Stimulated activated CD8-positive, alpha-beta memory T cell treated with anti-CD3 and anti-CD28 coated beads, Interleukin-12 subunit alpha, Interleukin-12 subunit beta, amount 100 ng/mL, for 1 hour (primary cell): ENCODE measurements around the gene AMIGO3.
"Not testable (repeated sequence)": the region's sequence is repeated elsewhere in the genome, so short reads cannot be mapped to it uniquely, and the experiment has no call there.

Experiments used
- DNase-seq: peaks from one replicate; pipeline ENCODE4 v3.0.0-alpha.2; 2020; ENCODE audit warnings: low read depth

Gene AMIGO3

GRCh38 chr3:49688338-49689045 lies 31.0 kb downstream of the AMIGO3 start:
- not testable (repeated sequence) for DNase-seq

- not testable (repeated sequence) for DNase-seq
Observed at GRCh38 chr3:49687424-49687795, 32.1 kb downstream of the AMIGO3 start.

GRCh38 chr3:49686769-49687423 lies 32.6 kb downstream of the AMIGO3 start:
- DNase-seq: not testable (repeated sequence)

DNA sequence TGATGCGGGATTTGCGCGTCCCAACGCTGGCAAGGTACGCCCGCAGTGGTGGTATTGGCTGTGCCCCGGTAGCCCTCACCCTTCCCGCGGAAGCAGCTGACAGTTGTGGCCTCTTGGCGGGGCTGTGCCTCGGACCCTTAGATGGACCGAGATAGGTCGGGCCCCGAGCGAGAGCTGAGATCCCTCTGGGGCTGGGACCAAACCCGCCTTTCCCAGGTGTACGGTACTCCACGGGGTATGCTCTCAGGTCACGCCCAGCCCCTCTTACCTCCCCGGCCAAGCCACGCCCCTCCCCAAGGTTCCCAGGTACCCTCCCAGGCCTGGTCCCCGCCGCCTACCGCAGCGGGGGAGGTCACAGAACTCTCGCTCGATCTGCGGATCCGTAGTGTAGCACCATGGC lies 33.1 kb downstream of the AMIGO3 start:
- DNase-seq: not testable (repeated sequence)

GRCh38 chr3:49685846-49686245 lies 33.6 kb downstream of the AMIGO3 start:
- DNase-seq: not testable (repeated sequence)

GRCh38 chr3:49685103-49685502 lies 34.4 kb downstream of the AMIGO3 start:
- DNase-seq: not testable (repeated sequence)

DNA sequence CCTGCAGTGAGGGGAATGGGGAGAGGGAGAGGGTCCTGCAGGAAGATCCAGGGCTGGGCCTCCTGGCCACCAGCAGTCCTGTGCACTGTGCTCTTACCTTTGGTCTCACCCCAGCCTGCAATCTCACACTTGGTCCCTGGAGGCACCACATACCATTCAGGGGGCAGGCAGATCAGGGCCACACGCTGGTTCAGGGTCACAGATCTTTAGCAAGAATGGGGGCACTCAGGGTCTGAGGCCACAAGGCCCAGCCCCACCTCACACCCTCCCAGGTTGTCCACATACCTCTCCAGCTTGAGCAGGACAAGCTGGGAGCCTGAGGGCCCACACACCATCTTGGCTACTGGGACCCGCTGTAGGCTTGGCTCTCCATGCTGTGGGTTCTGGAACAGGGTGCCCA lies 35.0 kb downstream of the AMIGO3 start:
- DNase-seq: not testable (repeated sequence)

- no peak for DNase-seq
Observed at GRCh38 chr3:49683162-49683561, 36.3 kb downstream of the AMIGO3 start.

GRCh38 chr3:49681543-49681942 lies 37.9 kb downstream of the AMIGO3 start:
- no peak for DNase-seq

DNA sequence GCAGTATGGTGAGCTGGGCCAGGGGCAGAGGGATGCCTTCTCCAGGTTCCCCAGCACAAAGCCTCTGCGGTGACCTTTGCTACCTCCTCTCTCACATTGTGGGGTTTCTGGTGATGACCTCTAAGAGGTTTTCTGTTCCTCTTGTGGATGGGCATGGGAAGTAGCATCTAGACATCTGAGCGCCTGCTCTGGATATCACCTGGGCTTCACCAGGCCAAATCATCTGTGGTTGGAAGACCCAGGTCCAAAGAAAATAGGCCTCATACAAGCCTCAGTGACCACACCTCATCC lies 38.3 kb downstream of the AMIGO3 start:
- DNase-seq: no peak

- DNase-seq: no peak
Observed at GRCh38 chr3:49680493-49681231, 38.8 kb downstream of the AMIGO3 start.

DNA sequence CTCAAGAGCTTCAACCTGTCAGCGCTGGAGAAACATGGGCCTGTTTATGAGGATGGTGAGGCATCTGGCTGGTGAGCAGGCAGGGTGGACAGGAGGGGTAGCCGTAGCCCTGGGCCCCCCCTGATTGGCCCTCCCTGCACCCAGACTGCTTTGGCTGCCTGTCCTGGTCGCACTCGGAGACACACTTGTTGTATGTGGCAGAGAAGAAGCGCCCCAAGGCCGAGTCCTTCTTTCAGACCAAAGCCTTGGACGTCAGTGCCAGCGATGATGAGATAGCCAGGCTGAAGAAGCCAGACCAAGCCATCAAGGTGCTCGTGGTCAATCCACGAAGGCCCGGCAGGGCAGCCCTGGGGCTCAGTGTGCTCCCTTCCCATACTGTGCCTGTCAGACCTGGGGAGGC lies 43.6 kb downstream of the AMIGO3 start:
- DNase-seq: no peak

DNA sequence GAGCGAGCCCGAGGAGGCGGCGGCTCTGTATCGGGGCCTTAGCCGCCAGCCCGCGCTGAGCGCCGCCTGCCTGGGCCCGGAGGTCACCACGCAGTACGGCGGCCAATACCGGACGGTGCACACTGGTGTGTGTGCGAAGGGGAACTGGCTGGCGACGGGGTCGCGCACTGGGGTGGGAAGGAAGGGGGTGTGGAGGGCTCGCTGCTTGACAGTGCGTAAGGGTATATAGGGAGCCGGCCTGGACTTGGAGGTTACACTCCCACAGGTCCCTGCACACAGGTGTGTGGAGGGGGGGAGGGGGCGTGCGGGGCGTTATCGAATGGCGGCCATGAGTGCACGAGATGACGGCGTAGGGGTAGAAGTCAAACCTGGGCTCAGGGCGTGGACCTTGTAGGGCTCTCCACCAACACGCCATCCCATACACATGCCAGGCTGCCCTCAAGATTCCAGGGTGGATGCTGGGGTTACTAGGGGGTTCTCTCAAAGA lies 44.9 kb downstream of the AMIGO3 start:
- no peak for DNase-seq

DNA sequence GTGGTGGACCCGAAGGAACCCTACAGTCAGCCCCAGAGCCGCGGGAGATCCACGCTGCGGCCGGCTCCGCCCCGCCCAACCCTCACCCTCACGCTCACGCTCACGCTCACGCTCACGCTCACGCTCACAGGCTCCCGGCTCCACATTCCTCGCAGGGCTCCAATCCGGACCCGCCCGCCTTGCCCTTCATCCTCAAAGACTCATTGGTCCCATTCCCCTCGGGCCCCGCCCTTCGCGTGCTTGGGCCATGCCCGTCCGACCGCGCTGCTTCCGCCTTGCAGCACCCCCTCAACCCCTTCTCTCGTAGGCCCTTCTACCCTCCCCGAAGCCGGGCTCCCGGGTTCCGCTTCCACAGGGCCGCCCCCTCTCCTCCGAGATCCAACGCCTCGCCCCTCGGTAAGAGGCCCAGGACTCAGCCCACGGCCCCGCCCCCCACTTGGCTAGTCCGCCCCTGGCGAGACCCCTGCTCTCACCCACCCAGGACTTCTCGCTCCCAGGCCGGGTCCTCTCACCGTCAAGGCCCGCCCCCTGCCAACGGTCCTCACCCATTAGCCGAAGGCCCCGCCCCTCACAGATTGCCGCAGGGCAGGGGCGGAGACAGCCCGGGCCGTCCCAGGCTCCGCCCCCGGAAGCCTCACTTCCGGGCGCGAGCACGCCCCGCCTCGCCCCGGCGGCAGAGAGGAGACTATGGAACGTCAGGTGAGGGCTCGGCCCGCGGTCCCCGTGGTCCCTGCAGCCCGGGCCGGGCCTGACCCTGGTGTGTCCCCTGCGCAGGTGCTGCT lies 45.6 kb downstream of the AMIGO3 start, which contains the start of gene APEH:
Gene APEH, plus strand, starts transcription at position 637 of the 782 bp plus-strand sequence. Its CDS starts 51 bp downstream, at position 688.
- DNase-seq: peak; percentile 90

DNA sequence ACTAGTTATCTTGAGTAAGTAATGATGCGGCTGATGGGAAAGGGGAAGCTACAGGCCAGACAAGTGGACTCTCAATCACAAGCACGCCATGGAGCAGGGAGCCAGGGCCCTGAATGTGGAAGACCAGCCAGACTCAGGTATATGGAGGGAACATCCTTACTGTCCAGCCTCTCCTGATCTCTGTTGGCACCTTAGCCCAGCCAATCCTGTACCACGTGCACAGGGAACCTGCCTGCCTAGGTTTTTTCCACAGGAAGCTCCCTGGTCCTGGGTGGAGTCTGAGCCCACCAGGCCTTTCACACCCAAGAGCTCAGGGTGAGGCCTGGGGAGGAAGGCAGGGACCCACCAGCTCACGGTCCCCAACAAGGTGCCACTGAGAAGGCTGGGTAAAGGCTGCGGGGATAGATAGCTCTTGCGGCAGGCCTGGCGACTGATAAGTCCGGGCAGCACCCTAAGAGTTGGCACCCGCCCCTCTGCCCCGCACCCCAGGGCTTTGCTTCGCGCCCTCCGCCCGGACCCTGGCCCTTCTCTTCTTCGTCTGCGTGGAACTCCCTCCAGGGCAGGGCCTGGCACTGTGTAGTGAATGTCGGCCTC lies 46.3 kb downstream of the AMIGO3 start:
- DNase-seq: no peak

DNA sequence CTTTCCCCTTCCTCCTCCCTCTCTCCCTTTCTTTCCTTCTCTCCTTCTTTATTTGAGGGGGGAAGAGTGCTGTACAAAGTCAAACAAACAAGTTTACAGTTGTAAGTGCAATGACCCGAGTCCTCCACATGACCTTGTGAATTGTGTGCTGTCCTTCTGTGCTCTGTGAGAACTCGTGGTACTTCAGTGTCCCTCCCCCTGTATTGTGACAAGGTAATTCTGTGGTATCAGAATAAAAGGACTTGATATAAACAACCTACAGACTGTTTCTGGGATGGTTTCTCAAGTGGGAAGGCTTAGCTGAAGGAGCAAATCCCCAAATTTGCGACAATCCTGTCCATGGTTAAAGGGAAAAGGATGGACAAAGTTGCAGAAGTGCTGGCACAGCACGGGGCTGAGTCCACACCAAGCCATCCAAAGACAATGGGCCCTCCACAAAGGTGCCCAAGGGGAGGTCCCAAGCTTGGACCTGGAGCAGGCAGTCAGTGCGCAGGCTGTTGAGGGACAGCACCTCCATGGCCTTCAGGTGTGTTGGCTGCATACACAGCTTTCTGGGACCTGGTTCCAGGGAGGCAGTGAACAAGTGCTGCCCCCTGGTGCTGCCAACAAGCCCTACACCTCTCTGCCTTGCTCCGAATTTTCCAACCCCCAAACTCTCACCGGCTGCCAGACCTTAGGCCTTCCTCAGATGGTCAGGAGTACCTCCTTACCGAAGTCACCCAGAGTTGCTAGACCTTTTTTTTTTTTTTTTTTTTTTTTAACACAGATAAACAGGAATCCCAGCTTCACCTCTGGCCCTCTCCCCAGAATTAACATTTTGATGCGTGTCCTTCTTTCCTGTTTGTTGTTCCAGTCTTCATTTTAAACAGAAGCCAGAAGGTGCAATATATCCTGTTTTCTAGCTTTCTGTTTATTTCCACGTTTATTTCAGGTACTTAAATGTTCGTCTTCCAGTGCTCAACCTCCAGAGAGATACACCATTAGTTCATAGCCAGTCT lies 47.9 kb downstream of the AMIGO3 start:
- peak; percentile 53 for DNase-seq

DNA sequence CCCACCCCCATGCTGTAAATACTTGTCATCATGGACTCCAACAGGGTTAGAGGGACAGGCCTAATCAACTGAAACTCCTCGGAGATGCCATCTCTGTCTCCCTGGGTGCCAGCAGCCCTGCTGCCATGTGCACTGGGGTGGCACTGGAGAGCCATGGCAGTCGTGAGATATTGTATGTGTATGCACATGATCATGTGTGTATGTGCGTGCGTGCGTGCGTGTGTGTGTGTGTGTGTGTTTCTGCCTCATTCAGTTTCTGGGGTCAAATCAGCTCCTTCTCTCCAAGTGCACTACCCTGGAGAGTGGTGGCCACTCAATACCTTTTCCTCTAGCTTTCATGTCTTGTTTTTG lies 48.6 kb downstream of the AMIGO3 start:
- no peak for DNase-seq

GRCh38 chr3:49669352-49669751 lies 50.1 kb downstream of the AMIGO3 start:
- no peak for DNase-seq

DNA sequence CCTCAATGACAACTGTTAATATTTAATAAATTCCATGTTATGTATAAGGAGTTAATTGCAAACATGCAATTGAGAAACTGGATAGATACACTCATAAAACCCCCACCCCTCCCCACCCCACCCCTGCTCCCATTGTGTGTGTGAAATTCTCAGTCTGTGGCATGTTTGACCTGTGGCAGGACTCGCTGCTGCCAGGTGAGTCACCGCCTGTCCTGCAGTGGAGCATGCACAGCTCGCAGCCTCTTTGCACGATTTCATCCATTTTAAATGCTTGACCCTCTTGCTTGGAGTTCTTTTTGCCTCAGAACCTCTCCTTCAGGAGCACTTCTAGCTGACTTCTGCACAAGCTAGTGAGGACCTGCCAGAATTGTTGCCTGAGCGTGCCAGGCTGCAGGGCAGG lies 50.6 kb downstream of the AMIGO3 start:
- no peak for DNase-seq

DNA sequence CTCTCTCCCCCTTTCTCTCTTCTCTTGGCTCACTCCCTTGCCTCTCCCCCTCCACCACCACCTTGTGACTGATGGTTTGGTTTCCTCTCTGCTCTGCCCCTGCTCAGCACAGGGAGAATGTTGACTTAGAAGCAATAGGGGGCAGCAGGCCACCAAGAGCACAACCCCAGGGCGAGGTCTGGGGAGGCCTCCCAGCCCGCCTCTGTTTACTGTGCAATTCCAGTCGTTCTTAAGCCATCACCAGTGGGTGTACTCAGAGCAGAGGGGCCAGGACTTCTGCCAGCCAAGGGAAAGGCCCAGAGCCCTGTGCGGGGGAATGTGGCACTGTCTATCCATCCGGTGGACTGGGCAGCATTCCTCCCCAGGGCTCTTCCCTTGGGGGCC lies 51.1 kb downstream of the AMIGO3 start:
- DNase-seq: no peak
